GM19023 (cell line): Measurements from ENCODE around the gene CDH9.

Experiments used
- ATAC-seq: cut with Tn5 transposase; IDR thresholded peaks from one replicate; pipeline ENCODE4 v1.9.1; 2021; ENCODE audit warnings: mild to moderate bottlenecking, moderate library complexity; ENCODE audit not compliant: unreplicated experiment

Gene CDH9

GRCh38 chr5:26843677-26844076, 194.7 kb downstream of the CDH9 start:
- ATAC-seq = no peak

GRCh38 chr5:26833596-26833995, 204.8 kb downstream of the CDH9 start:
- ATAC-seq = no peak
